Stomach smooth muscle (tissue), 2 donors: ENCODE measurements around the gene FRMD4B.

Experiments
- H3K27ac ChIP-seq: one replicate; pipeline ENCODE4 v1.7.0; 2013; ENCODE audit warnings: mild to moderate bottlenecking, low read length, inconsistent platforms
- H3K27me3 ChIP-seq, 2 donors: one replicate each; pipeline ENCODE4 v1.7.0; 2013; ENCODE audit warnings: low read length in 2 of 2; ENCODE audit not compliant: insufficient read depth in 2 of 2, control insufficient read depth in 1 of 2
- H3K36me3 ChIP-seq, 2 donors: one replicate each; pipeline ENCODE4 v1.7.0; 2013; ENCODE audit warnings: low read length in 2 of 2; ENCODE audit not compliant: control insufficient read depth in 2 of 2, insufficient read depth in 2 of 2
- H3K4me1 ChIP-seq: one replicate; pipeline ENCODE4 v1.7.0; 2013; ENCODE audit warnings: low read length; ENCODE audit not compliant: control insufficient read depth, insufficient read depth
- H3K4me3 ChIP-seq, 2 donors: one replicate each; pipeline ENCODE4 v1.7.0; 2013; ENCODE audit warnings: low read length in 2 of 2
- H3K9ac ChIP-seq, 2 donors: one replicate each; pipeline ENCODE4 v1.7.0; 2013; ENCODE audit warnings: low read length in 2 of 2, mild to moderate bottlenecking in 1 of 2
- H3K9me3 ChIP-seq, 2 donors: one replicate each; pipeline ENCODE4 v1.7.0; 2013; ENCODE audit warnings: low read length in 2 of 2; ENCODE audit not compliant: control insufficient read depth in 2 of 2
- donor health status: healthy.
- donor health status: Pancreatic carcinoma.

FRMD4B gene

DNA sequence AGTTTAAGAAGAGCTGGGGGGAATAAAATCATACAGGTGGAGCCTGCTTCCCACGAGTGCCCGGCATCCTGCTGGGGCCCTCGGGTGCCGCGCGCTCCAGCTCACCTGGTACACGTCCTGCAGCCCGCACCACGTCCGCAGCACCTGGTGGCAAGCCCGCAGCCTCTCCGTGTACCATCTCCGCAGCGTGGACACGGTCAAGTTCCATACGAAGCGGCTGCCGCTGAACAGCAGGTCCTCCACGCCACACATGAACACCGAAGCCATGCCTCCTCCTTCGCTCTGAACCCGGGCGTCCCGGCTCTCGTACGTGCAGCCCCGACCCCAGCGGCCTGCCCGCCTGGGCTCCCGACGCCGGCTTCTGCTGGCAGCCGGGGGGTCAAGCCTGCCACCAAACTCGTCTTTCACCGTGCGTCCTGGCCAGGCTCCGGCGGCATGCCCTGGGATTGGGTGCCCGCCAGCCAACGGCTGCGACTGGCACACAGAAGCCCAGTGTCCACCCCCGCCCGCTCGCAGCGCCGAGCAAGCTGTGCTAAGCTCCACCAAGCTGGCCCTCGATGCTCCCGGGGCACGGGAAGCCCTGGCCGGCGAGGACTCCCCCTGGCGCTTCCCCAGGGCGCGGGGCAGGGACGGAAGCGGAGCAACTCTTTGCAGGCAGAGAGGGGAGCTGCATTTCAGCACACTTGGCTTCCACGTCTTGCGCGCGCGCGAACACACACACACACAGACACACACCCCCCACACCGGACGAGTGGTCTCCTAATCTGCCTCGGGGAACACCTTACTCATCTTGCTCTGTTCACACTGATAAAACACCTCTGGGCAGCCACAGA, at the start of gene FRMD4B:
FRMD4B (minus strand) TSS at position 366 of the 833 bp plus-strand sequence; CDS start at position 267, 99 bp downstream.
- H3K4me3 ChIP-seq: peak within 1 kb of the TSS; percentile 75 to 76
- peaks cover 22% of the 10 kb centered on the region in 2 donors for H3K27me3 ChIP-seq
- H3K27ac ChIP-seq: no peak within 1 kb of the TSS
- peaks cover 13% of the 10 kb centered on the region for H3K4me1 ChIP-seq
- no peaks in the 10 kb centered on the region for H3K9me3 ChIP-seq
- peak within 1 kb of the TSS in 1 of 2 donors; percentile 14 for H3K9ac ChIP-seq
- no peaks in the 10 kb centered on the region for H3K36me3 ChIP-seq

- H3K9me3 ChIP-seq: no peaks in the 10 kb centered on the region
- no peaks in the 10 kb centered on the region for H3K27me3 ChIP-seq
- no peaks in the 10 kb centered on the region for H3K36me3 ChIP-seq
- H3K4me3 ChIP-seq: no peak overlapping the region
- H3K9ac ChIP-seq: no peak overlapping the region
- H3K4me1 ChIP-seq: no peaks in the 10 kb centered on the region
- no peak overlapping the region for H3K27ac ChIP-seq
These were observed 48.1 kb upstream of the FRMD4B start for GRCh38 chr3:69433969-69434325.

DNA sequence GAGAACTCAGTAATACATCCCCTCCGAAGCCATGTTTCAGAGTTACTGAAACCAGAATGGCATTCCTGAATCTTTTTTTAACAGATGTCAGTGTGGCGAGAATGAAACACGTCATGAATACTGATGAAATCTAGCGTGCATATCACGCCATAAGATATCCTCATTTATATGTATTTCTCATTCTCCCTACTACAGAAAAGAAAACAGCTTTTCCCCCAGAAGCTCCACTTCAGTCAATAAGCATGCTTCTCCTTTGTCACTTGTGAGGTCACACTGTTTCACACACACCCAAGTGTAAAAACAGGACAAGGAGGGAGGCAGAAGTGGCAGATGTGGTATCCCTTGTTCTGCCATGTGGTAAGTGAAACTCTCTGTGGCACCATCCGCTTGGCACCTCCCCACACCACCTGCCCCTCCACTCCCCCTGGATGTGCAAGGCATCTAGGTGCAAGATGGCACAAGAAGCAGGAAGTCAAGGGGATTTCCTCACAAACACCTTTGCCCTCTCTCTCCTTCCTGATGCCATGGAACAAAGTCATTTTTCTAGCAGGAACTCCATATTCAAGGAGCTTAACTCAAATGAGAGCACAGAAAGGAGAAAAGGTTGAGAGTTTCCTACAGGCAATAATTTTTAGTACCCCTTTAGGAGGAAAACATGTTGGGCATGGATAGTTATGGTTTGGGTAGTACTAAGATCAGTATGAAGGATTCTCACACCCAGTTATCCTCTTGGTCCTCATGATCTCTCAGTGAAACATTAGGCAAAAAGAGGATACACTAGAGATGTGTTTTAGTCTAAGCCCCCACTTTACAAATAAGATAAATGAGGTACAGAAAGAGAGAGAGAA, 47.5 kb upstream of the FRMD4B start:
- Histone ChIP-seq H3K9me3 (no peaks in the 10 kb centered on the region), H3K36me3 (no peaks in the 10 kb centered on the region), H3K9ac (no peak overlapping the region), H3K4me3 (no peak overlapping the region), H3K27ac (no peak overlapping the region), H3K4me1 (no peaks in the 10 kb centered on the region), H3K27me3 (no peaks in the 10 kb centered on the region)

DNA sequence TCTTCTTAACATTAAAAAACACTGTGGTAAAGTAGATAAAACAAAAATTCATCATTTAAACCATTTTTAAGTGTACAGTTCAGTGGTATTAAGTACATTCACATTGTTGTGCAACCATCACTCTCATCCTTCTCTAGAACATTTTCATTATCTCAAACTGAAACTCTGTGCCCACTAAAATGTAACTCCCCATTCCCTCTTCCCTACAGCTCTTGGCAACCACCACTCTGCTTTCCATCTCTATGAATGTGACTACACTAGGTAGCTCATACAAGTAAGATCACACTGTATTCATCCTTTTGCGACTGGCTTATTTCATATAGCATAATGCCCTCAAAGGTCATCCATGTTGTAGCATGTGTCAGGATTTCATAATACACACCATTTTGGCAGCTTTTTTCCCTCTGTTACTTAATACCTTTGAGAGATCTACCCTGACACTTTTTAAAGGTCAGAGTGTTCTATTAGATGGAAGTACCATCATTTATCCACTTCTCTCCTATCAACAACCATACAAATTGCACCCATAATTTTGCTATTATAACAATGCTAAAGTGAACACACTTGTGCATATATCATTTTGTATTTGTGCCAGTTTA, 42.9 kb upstream of the FRMD4B start:
- H3K27me3 ChIP-seq: no peaks in the 10 kb centered on the region
- H3K27ac ChIP-seq: no peak overlapping the region
- H3K4me1 ChIP-seq: no peaks in the 10 kb centered on the region
- H3K9ac ChIP-seq: no peak overlapping the region
- H3K36me3 ChIP-seq: no peaks in the 10 kb centered on the region
- no peaks in the 10 kb centered on the region for H3K9me3 ChIP-seq
- H3K4me3 ChIP-seq: no peak overlapping the region

DNA sequence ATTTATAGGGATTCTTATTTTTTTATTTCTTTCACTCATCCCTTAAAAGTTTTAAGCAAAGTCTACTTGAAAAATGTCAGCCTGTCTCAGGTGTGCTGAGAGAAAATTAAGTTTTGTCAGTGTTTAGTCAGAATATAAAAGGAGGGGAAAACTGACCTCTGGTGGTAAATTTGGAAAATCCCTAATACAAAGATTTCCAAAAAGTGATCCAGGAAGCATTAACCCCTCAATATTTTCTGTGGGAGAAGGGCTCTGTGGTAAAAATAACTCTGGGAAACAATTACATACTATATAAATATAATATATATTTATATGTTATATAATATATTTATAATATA, 41.0 kb upstream of the FRMD4B start:
- H3K36me3 ChIP-seq: no peaks in the 10 kb centered on the region
- no peak overlapping the region for H3K27ac ChIP-seq
- H3K9me3 ChIP-seq: no peaks in the 10 kb centered on the region
- no peaks in the 10 kb centered on the region for H3K4me1 ChIP-seq
- no peaks in the 10 kb centered on the region for H3K27me3 ChIP-seq
- no peak overlapping the region for H3K4me3 ChIP-seq
- no peak overlapping the region for H3K9ac ChIP-seq

DNA sequence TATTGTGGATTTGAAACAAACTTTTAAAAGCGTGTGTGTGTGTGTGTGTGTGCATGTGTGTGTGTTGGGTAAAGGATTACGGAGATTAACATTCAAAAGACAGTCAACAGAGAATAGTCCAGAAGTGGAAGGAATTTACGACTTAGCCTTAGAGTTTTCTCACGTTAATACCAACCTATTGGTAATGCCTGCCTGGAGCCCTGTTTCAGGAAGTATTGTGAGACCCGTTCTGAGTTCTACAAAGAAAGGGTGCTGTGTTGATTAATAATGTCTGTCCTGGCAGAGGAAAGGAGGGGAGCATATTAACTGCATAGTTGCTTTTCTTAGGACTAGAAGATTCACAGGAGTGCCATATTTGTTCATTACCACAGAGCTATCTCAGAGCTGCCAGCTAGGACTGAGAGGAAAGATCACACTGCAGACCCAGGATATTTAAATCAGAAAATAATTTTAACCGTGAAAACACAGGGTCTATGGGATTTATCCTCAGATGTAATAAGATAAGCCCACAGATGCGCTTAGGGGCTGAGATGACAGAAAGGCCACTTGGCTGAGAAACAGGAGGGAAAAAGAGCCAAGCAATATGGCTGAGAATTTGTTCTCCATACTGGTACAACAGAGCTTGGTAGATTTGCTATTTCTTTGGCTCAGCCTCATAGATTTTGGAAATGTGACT, 40.5 kb upstream of the FRMD4B start:
- Histone ChIP-seq H3K27ac (no peak overlapping the region), H3K4me1 (no peaks in the 10 kb centered on the region), H3K4me3 (no peak overlapping the region), H3K36me3 (no peaks in the 10 kb centered on the region), H3K27me3 (no peaks in the 10 kb centered on the region), H3K9ac (no peak overlapping the region), H3K9me3 (no peaks in the 10 kb centered on the region)

DNA sequence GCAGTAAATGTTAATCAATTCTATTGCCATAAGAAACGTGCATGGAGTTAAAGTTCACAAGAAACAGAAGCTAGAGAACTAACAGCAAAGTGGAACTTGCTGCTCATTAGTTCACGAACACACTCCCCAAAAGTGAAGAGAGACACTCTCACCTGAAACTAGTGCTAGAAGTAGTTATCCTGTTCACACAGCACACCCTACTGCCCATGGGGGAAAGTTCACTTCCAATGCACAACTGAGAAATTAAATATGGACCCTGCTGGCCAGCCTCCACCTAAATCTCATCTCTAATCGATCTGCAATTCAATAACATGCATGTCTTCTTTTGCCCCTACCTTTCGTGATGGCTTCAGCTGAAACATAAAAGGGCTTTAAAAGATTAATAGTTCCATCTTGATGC, 39.4 kb upstream of the FRMD4B start:
- Histone ChIP-seq H3K9me3 (no peaks in the 10 kb centered on the region), H3K4me3 (no peak overlapping the region), H3K36me3 (no peaks in the 10 kb centered on the region), H3K4me1 (no peaks in the 10 kb centered on the region), H3K9ac (no peak overlapping the region), H3K27ac (no peak overlapping the region), H3K27me3 (no peaks in the 10 kb centered on the region)

- no peaks in the 10 kb centered on the region for H3K36me3 ChIP-seq
- no peak overlapping the region for H3K4me3 ChIP-seq
- no peak overlapping the region for H3K9ac ChIP-seq
- H3K9me3 ChIP-seq: no peaks in the 10 kb centered on the region
- H3K4me1 ChIP-seq: no peaks in the 10 kb centered on the region
- no peak overlapping the region for H3K27ac ChIP-seq
- H3K27me3 ChIP-seq: peaks cover 0 to 2% of the 10 kb centered on the region in 2 donors
These were observed 37.7 kb upstream of the FRMD4B start for GRCh38 chr3:69423463-69424155.

- H3K4me1 ChIP-seq: no peaks in the 10 kb centered on the region
- H3K36me3 ChIP-seq: no peaks in the 10 kb centered on the region
- H3K27ac ChIP-seq: no peak overlapping the region
- H3K9ac ChIP-seq: no peak overlapping the region
- peaks cover 0 to 2% of the 10 kb centered on the region in 2 donors for H3K27me3 ChIP-seq
- H3K4me3 ChIP-seq: no peak overlapping the region
- no peaks in the 10 kb centered on the region for H3K9me3 ChIP-seq
These were observed 36.9 kb upstream of the FRMD4B start for GRCh38 chr3:69422751-69423150.
